HepG2 (cell line): Measurements from ENCODE around the gene EGFR. TPM values are rescaled to one million over a fixed set of nuclear protein-coding genes. Genes with fewer than 3 reads are reported as not detected.

ENCODE experiments used
- ATAC-seq: fragments of 200-7000 bp; cut with Tn5 transposase; 3 replicates; pipeline ENCODE4 v1.9.1; 2020; ENCODE audit warnings: mild to moderate bottlenecking, moderate library complexity
- BruUV-seq: library from RNA; stranded (reverse); fragments of 400-500 nt; replicated peaks from 2 replicates; lab custom pipeline; 2021; lab: Mats Ljungman, UMichigan
- CTCF ChIA-PET: fragments of 300-600 bp; formaldehyde crosslinking; extraction: SDS; loops from one replicate; lab custom pipeline; 2021; ENCODE audit warnings: low total read pairs, inconsistent platforms, low intra/inter-chr PET ratio; lab: Yijun Ruan, JAX
- POLR2A ChIA-PET: fragments of 350-600 bp; sonication (Branson Sonifier 250); formaldehyde crosslinking; loops from one replicate; lab custom pipeline; 2020; ENCODE audit warnings: antibody characterized with exemption, inconsistent platforms; lab: Yijun Ruan, JAX
- DNase-seq: peaks from one replicate; pipeline ENCODE4 v3.0.0-alpha.2; 2015; ENCODE audit warnings: low spot score
- FAIRE-seq: peaks from 3 replicates; lab custom pipeline; 2011; peaks lifted over from hg19 to GRCh38; lab: Jason Lieb, UNC
- H2AFZ ChIP-seq: one replicate; pipeline ENCODE4 v1.6.1; 2011; ENCODE audit warnings: low read length, inconsistent platforms
- H3K27ac ChIP-seq: fragments of 300-600 bp; 3 replicates; pipeline ENCODE4 v1.8.0; 2011; ENCODE audit warnings: mixed run types, mild to moderate bottlenecking, mixed read lengths, low read length, inconsistent platforms; ENCODE audit not compliant: insufficient read depth; ENCODE audit errors: extremely low read length
- H3K27me3 ChIP-seq, 2 experiments: fragments of 200-600 bp in 1 of 2; 2 replicates in 1 of 2; 3 replicates in 1 of 2; pipeline versions ENCODE4 v1.6.0 to v1.8.0; 2011; ENCODE audit warnings: low read length in 2 of 2, mild to moderate bottlenecking in 2 of 2, moderate library complexity in 2 of 2, inconsistent platforms in 1 of 2; ENCODE audit not compliant: insufficient read depth in 2 of 2, control insufficient read depth in 1 of 2
- H3K36me3 ChIP-seq, 2 experiments: fragments of 200-600 bp in 1 of 2; replicated peaks in 1 of 2; 2 replicates in 1 of 2; 3 replicates in 1 of 2; pipeline versions ENCODE4 v1.5.1 to v1.8.0; 2011; ENCODE audit warnings: low read length in 2 of 2, inconsistent platforms in 1 of 2; ENCODE audit not compliant: insufficient read depth in 2 of 2, control insufficient read depth in 1 of 2
- H3K4me1 ChIP-seq: 2 replicates; pipeline ENCODE4 v1.5.1; 2012; ENCODE audit warnings: low read length, inconsistent platforms; ENCODE audit not compliant: insufficient read depth
- H3K4me2 ChIP-seq: 2 replicates; pipeline ENCODE4 v1.6.0; 2011; ENCODE audit warnings: low read depth, low read length, inconsistent platforms
- H3K4me3 ChIP-seq, 3 experiments: fragments of 200-600 bp in 1 of 3; sonication (generic), shearing (Covaris generic) in 1 of 3; replicated peaks in 1 of 3; 2 replicates each; pipeline ENCODE4 v1.5.1; 2011 to 2016; ENCODE audit warnings: low read length in 3 of 3, inconsistent platforms in 2 of 3, low read depth in 2 of 3, mild to moderate bottlenecking in 2 of 3, control low read depth in 1 of 3, mixed read lengths in 1 of 3; ENCODE audit not compliant: insufficient read depth in 1 of 3
- H3K79me2 ChIP-seq: one replicate; pipeline ENCODE4 v1.6.1; 2011; ENCODE audit warnings: low read length, inconsistent platforms; ENCODE audit not compliant: insufficient read depth
- H3K9ac ChIP-seq: 2 replicates; pipeline ENCODE4 v1.6.0; 2011; ENCODE audit warnings: mild to moderate bottlenecking, low read depth, low read length, inconsistent platforms; ENCODE audit not compliant: insufficient read depth
- H3K9me3 ChIP-seq: 2 replicates; pipeline ENCODE4 v1.5.1; 2012; ENCODE audit warnings: mild to moderate bottlenecking, low read length
- H4K20me1 ChIP-seq: 2 replicates; pipeline ENCODE4 v1.6.0; 2011; ENCODE audit warnings: inconsistent platforms, mild to moderate bottlenecking, low read length, moderate library complexity; ENCODE audit not compliant: insufficient read depth
- ATF3 ChIP-seq: sonication (generic); formaldehyde crosslinking; IDR thresholded peaks from 2 replicates; pipeline ENCODE4 v1.4.0; 2020; ENCODE audit warnings: missing genetic modification reagents
- ELK4 ChIP-seq: sonication (generic); formaldehyde crosslinking; IDR thresholded peaks from 2 replicates; pipeline ENCODE4 v1.9.0; 2021; ENCODE audit warnings: missing genetic modification reagents, borderline replicate concordance
- ZFP90 ChIP-seq: sonication (generic); formaldehyde crosslinking; IDR thresholded peaks from 2 replicates; pipeline ENCODE4 v1.8.0; 2022; ENCODE audit warnings: missing genetic modification reagents, mild to moderate bottlenecking, inconsistent platforms, borderline replicate concordance
- ZNF280D ChIP-seq: sonication (generic); formaldehyde crosslinking; IDR thresholded peaks from 2 replicates; pipeline ENCODE4 v1.5.1; 2020; ENCODE audit warnings: mild to moderate bottlenecking, missing genetic modification reagents
- ZNF724P ChIP-seq: sonication (generic); formaldehyde crosslinking; IDR thresholded peaks from 2 replicates; pipeline ENCODE4 v1.8.0; 2022; ENCODE audit warnings: missing genetic modification reagents, borderline replicate concordance
- WGBS: methylation state at CpG from one replicate; pipeline ENCODE4 v1.1.6; 2017; ENCODE audit warnings: low lambda C conversion rate; 5-methylcytosine and 5-hydroxymethylcytosine counted together
- in situ Hi-C: cut with HindIII; loops from 2 replicates; pipeline ENCODE4 v1.10.0; 2017; ENCODE audit warnings: low pct_unique_long_range_greater_than_20kb; ENCODE audit not compliant: extremely low pct_ligation_motif_present
- intact Hi-C: fragments of 100-400 bp; cut with micrococcal nuclease; formaldehyde crosslinking; loops from one replicate; pipeline ENCODE4 v1.10.0; 2022; ENCODE audit not compliant: unreplicated experiment
- polyA plus RNA-seq, 8 experiments: library from polyadenylated mRNA; depleted of rRNA in 3 of 8; stranded (reverse) in 7 of 8; unstranded in 1 of 8; fragments of >200 nt; fragmentation: Illumina TruSeq in 4 of 8; extraction: Trizol in 4 of 8; gene quantifications; 2 replicates each; pipeline versions ENCODE4 v1.2.1 to v1.2.3, GENCODE V29; 2011 to 2016; ENCODE audit warnings: low read depth in 4 of 8, missing spikeins in 1 of 8, mixed read lengths in 1 of 8; ENCODE audit not compliant: insufficient read depth in 1 of 8
- total RNA-seq, 5 experiments: library from RNA; depleted of rRNA; stranded (reverse); fragments of >200 nt; fragmentation: Illumina TruSeq; extraction: Trizol; gene quantifications; 2 replicates each; pipeline ENCODE4 v1.2.3, GENCODE V29; 2016; ENCODE audit warnings: low read depth in 1 of 5

The EGFR gene
- total and polyA plus RNA-seq, 2 of the 13 experiments (the other 11 are each of a cell fraction or from before 2014, with no cell fraction given) = 7.0 to 10.0 TPM

DNA sequence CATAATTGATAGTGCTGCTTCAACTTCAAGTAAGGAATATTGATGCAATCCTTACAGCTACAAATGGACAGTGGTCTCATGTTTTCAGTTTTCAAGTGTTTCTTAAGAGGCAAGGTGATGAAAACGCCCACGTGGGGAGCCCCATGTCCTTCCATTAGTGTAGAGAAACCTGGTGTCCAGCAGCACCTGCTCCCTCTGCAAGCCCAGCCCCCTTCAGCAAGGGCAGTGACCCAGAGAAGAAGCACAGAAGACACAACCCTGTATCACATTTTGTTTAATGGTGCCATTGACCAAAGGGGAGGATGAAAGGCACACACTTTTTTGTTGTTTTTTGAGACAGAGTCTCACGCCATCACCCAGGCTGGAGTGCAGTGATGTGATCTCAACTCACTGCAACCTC is 143.7 kb downstream of the EGFR start:
- H3K4me2 ChIP-seq = no peak overlapping the region
- no peak overlapping the region for H3K27ac ChIP-seq
- no peaks in the 10 kb centered on the region for H3K9me3 ChIP-seq
- no peak for FAIRE-seq
- peaks cover 0 to 11% of the 10 kb centered on the region in 2 experiments; a peak in 1 of 5 replicates for H3K36me3 ChIP-seq
- DNase-seq = no peak
- no peaks in the 10 kb centered on the region for H4K20me1 ChIP-seq
- intact Hi-C loops = no loop called here
- 76% methylated on average over 3 of the region's 3 CpGs for WGBS
- TF ChIP-seq ATF3 (no peak), ZNF724P (CRISPR knock-in tag) (no peak), ELK4 (no peak), ZFP90 (CRISPR knock-in tag) (no peak), ZNF280D (CRISPR knock-in tag) (no peak)
- ChIA-PET CTCF (no interaction called here), POLR2A (no interaction called here)
- no peak for ATAC-seq
- H3K27me3 ChIP-seq = no peaks in the 10 kb centered on the region
- BruUV-seq = no TSS peak
- H3K4me1 ChIP-seq = no peaks in the 10 kb centered on the region
- H3K9ac ChIP-seq = no peak overlapping the region
- in situ Hi-C loops = no loop called here
- H3K79me2 ChIP-seq = no peaks in the 10 kb centered on the region
- H2AFZ ChIP-seq = no peak overlapping the region
- no peak overlapping the region for H3K4me3 ChIP-seq
